PC-9 (cell line): ENCODE results near the gene FURIN.

Experiments
- CTCF ChIP-seq: fragments of 200-600 bp; sonication (generic); conservative IDR thresholded peaks from 2 replicates; pipeline ENCODE4 v1.6.1; 2017; ENCODE audit warnings: mixed run types, antibody characterized with exemption, mild to moderate bottlenecking, moderate library complexity
- EZH2 ChIP-seq: fragments of 200-600 bp; sonication (generic); IDR thresholded peaks from 2 replicates; pipeline ENCODE4 v1.8.0; 2017; ENCODE audit warnings: antibody characterized with exemption, low read depth

GRCh38 chr15:90893175-90894090, 25.0 kb downstream of the FURIN start:
- TF ChIP-seq EZH2 (no peak), CTCF (no peak; the same call in 1 of the 2 replicates)
